Ovary (tissue), 3 donors: ENCODE data around the gene NAA35.

Source experiments
- CTCF ChIP-seq, 3 donors: fragments of 450-650 bp in 2 of 3; fragments of 200-600 bp in 1 of 3; IDR thresholded peaks; one replicate each; pipeline versions ENCODE4 v1.5.1 to v1.8.0; 2016 to 2022; ENCODE audit warnings: antibody characterized with exemption in 3 of 3, mild to moderate bottlenecking in 1 of 3
- POLR2A ChIP-seq: fragments of 450-650 bp; IDR thresholded peaks from one replicate; pipeline ENCODE4 v1.6.1; 2017; ENCODE audit warnings: antibody characterized with exemption, mild to moderate bottlenecking, moderate library complexity
- donor health status: DM: no; HTN: no; CAD: no.

DNA sequence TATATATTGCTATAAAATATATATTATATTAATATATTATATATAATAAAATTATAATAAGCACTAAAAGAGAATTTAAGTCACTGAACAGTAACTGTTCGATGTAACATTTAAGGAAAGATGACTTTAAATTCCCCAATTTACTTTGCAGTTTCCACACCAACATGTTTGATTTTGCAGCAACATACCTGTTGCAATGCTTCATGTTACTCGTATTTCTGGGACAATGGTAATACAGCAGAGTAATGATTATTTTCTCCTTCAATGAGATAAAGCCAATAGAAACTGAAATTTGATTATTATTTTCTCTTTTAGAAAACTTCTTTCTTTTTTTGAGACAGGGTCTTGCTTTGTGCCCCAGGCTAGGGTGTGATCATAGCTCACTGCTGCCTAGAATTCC is 9.5 kb upstream of the NAA35 start:
- TF ChIP-seq CTCF (IDR thresholded peaks at IDR 0.05), result no peak
- TF ChIP-seq POLR2A, result no peak
